Measurements from ENCODE around the gene SNX9. TPM values are rescaled to one million over a fixed set of nuclear protein-coding genes. Genes with fewer than 3 reads are reported as not detected.

Gene SNX9
- total and polyA plus RNA-seq, 2 donors (not counting 1 experiment from before 2014, with no cell fraction given), result 10.0 to 50.7 TPM

GRCh38 chr6:157907651-157908050 is 84.6 kb downstream of the SNX9 start:
- ChIA-PET POLR2A (no interaction called here), CTCF (interaction anchor here (0.6 to 1.5 kb wide), 2 partner anchors 165 to 661 kb away, joined by 3 to 5 read pairs; no protein-coding TSS in a partner anchor)
- H4K20me1 ChIP-seq (ENCODE audit: control insufficient read depth, insufficient read depth, low read length, poor library complexity, severe bottlenecking), result no peaks in the 10 kb centered on the region
- no peak overlapping the region for H3K9ac ChIP-seq (ENCODE audit: low read length)
- no peak for TF ChIP-seq CTCF (IDR thresholded peaks at IDR 0.05)
- no peak for TF ChIP-seq EZH2 (IDR thresholded peaks at IDR 0.05; ENCODE audit: borderline replicate concordance, insufficient read depth, low read depth, low read length, poor library complexity, severe bottlenecking)
- WGBS (ENCODE audit: insufficient coverage), result 98% methylated on average over 5 of the region's 7 CpGs
- no peak overlapping the region for H3K27ac ChIP-seq (ENCODE audit: low read length in 2 of 2)
- H3K36me3 ChIP-seq (replicated peaks in 1 of 2; ENCODE audit: control extremely low read depth in 1 of 2, control insufficient read depth in 1 of 2, extremely low read depth in 1 of 2, insufficient read depth in 2 of 2, low read length in 1 of 2), result peaks cover 2 to 44% of the 10 kb centered on the region in 2 experiments
- Mint-ChIP-seq H3K4me1 (peaks cover 33% of the 10 kb centered on the region), H3K27me3 (no peaks in the 10 kb centered on the region), H3K9me3 (ENCODE audit: insufficient read depth) (no peaks in the 10 kb centered on the region), H3K27ac (no peak overlapping the region), H3K4me3 (no peak overlapping the region)
- intact Hi-C loops (cut with micrococcal nuclease), result no loop called here
- no peak overlapping the region for H2AFZ ChIP-seq (ENCODE audit: insufficient read depth, low read depth, low read length, poor library complexity, severe bottlenecking)
- H3K27me3 ChIP-seq (replicated peaks in 1 of 4; ENCODE audit: control extremely low read depth in 1 of 4, control insufficient read depth in 3 of 4, insufficient read depth in 4 of 4, low read length in 3 of 4), result no peaks in the 10 kb centered on the region
- peaks cover 16 to 21% of the 10 kb centered on the region in 2 donors for H3K4me1 ChIP-seq (ENCODE audit: control insufficient read depth in 2 of 2, insufficient read depth in 2 of 2, low read length in 2 of 2)
- no peaks in the 10 kb centered on the region for H3K9me3 ChIP-seq (ENCODE audit: control extremely low read depth in 1 of 3, control insufficient read depth in 2 of 3, insufficient read depth in 1 of 3, low read length in 2 of 3)
- no peaks in the 10 kb centered on the region for H3K79me2 ChIP-seq (ENCODE audit: control insufficient read depth, insufficient read depth, low read length)
- no peak for DNase-seq
- H3K4me2 ChIP-seq (replicated peaks; ENCODE audit: low read depth, low read length, poor library complexity, severe bottlenecking), result no peak overlapping the region
- H3K4me3 ChIP-seq (ENCODE audit: control extremely low read depth in 1 of 5, extremely low read depth in 1 of 5, insufficient read depth in 1 of 5, low read depth in 2 of 5, low read length in 4 of 5), result no peak overlapping the region
- ATAC-seq (ENCODE audit: low read depth), result no peak

- 60% methylated on average over 5 of the region's 7 CpGs for WGBS (ENCODE audit: insufficient coverage)
- DNase-seq (peak; percentile 49), ATAC-seq (ENCODE audit: low read depth) (no peak)
- Mint-ChIP-seq H3K27ac (peak overlapping the region; percentile 27), H3K4me3 (peak overlapping the region; percentile 3), H3K9me3 (ENCODE audit: insufficient read depth) (no peaks in the 10 kb centered on the region), H3K27me3 (no peaks in the 10 kb centered on the region), H3K4me1 (peaks cover 38% of the 10 kb centered on the region)
- Histone ChIP-seq H3K4me2 (replicated peaks; ENCODE audit: low read depth, low read length, poor library complexity, severe bottlenecking) (no peak overlapping the region), H3K27me3 (replicated peaks in 1 of 4; ENCODE audit: control extremely low read depth in 1 of 4, control insufficient read depth in 3 of 4, insufficient read depth in 4 of 4, low read length in 3 of 4) (no peaks in the 10 kb centered on the region), H3K36me3 (replicated peaks in 1 of 2; ENCODE audit: control extremely low read depth in 1 of 2, control insufficient read depth in 1 of 2, extremely low read depth in 1 of 2, insufficient read depth in 2 of 2, low read length in 1 of 2) (peaks cover 2 to 35% of the 10 kb centered on the region in 2 experiments), H4K20me1 (ENCODE audit: control insufficient read depth, insufficient read depth, low read length, poor library complexity, severe bottlenecking) (no peaks in the 10 kb centered on the region), H3K4me3 (ENCODE audit: control extremely low read depth in 1 of 5, extremely low read depth in 1 of 5, insufficient read depth in 1 of 5, low read depth in 2 of 5, low read length in 4 of 5) (no peak overlapping the region), H3K79me2 (ENCODE audit: control insufficient read depth, insufficient read depth, low read length) (no peaks in the 10 kb centered on the region), H3K4me1 (ENCODE audit: control insufficient read depth in 2 of 2, insufficient read depth in 2 of 2, low read length in 2 of 2) (peaks cover 16 to 24% of the 10 kb centered on the region in 2 donors), H3K27ac (ENCODE audit: low read length in 2 of 2) (peak overlapping the region in 1 of 2 donors; percentile 20), H3K9me3 (ENCODE audit: control extremely low read depth in 1 of 3, control insufficient read depth in 2 of 3, insufficient read depth in 1 of 3, low read length in 2 of 3) (no peaks in the 10 kb centered on the region), H3K9ac (ENCODE audit: low read length) (no peak overlapping the region), H2AFZ (ENCODE audit: insufficient read depth, low read depth, low read length, poor library complexity, severe bottlenecking) (no peak overlapping the region)
- CTCF ChIA-PET, result interaction anchor here (0.8 to 1.5 kb wide), 3 partner anchors 117 to 164 kb away, joined by 3 to 5 read pairs (median 5); no protein-coding TSS in a partner anchor
- TF ChIP-seq EZH2 (IDR thresholded peaks at IDR 0.05; ENCODE audit: borderline replicate concordance, insufficient read depth, low read depth, low read length, poor library complexity, severe bottlenecking) (no peak), CTCF (IDR thresholded peaks at IDR 0.05) (no peak)
- POLR2A ChIA-PET, result no interaction called here
- intact Hi-C loops (cut with micrococcal nuclease), result no loop called here
Observed at GRCh38 chr6:157908369-157909281, 85.6 kb downstream of the SNX9 start.

Data from B cell (primary cell).